Liver (tissue), 9 donors: ENCODE data around the gene EMP2. TPM values are rescaled to one million over a fixed set of nuclear protein-coding genes. Genes with fewer than 3 reads are reported as not detected.
A peak's percentile ranks its signal among the peaks of the same experiment; 100 is the strongest.

Source experiments
- DNase-seq: peaks from one replicate; pipeline ENCODE4 v3.0.0-alpha.2; 2017; ENCODE audit warnings: low spot score
- H3K27ac ChIP-seq, 2 donors: one replicate each; pipeline ENCODE4 v1.7.0; 2013; ENCODE audit warnings: inconsistent platforms in 2 of 2, low read length in 2 of 2, control low read depth in 1 of 2, low read depth in 1 of 2, mild to moderate bottlenecking in 1 of 2
- H3K27me3 ChIP-seq, 4 donors: one replicate each; pipeline versions ENCODE4 v1.6.1 to v1.7.0; 2013; ENCODE audit warnings: low read length in 3 of 4, inconsistent platforms in 1 of 4, mild to moderate bottlenecking in 1 of 4, moderate library complexity in 1 of 4; ENCODE audit not compliant: control insufficient read depth in 4 of 4, insufficient read depth in 4 of 4
- H3K36me3 ChIP-seq, 4 donors: one replicate each; pipeline versions ENCODE4 v1.6.1 to v1.7.0; 2013; ENCODE audit warnings: low read length in 3 of 4, mild to moderate bottlenecking in 3 of 4, low read depth in 1 of 4, moderate library complexity in 1 of 4; ENCODE audit not compliant: control insufficient read depth in 4 of 4, insufficient read depth in 3 of 4
- H3K4me1 ChIP-seq, 4 donors: one replicate each; pipeline versions ENCODE4 v1.6.1 to v1.7.0; 2013; ENCODE audit warnings: low read length in 3 of 4, mild to moderate bottlenecking in 3 of 4, moderate library complexity in 1 of 4; ENCODE audit not compliant: control insufficient read depth in 4 of 4, insufficient read depth in 4 of 4
- H3K4me3 ChIP-seq, 3 donors: one replicate each; pipeline versions ENCODE4 v1.6.1 to v1.7.0; 2013; ENCODE audit warnings: low read length in 3 of 3, control low read depth in 1 of 3, low read depth in 1 of 3, mild to moderate bottlenecking in 1 of 3
- H3K9ac ChIP-seq, 2 donors: one replicate each; pipeline ENCODE4 v1.7.0; 2013; ENCODE audit warnings: low read length in 2 of 2, mild to moderate bottlenecking in 2 of 2, moderate library complexity in 2 of 2, control low read depth in 1 of 2, low read depth in 1 of 2
- H3K9me3 ChIP-seq, 4 donors: one replicate each; pipeline versions ENCODE4 v1.6.1 to v1.7.0; 2013; ENCODE audit warnings: low read length in 3 of 4; ENCODE audit not compliant: control insufficient read depth in 4 of 4
- EGR1 ChIP-seq, 2 donors: IDR thresholded peaks; 2 replicates each; pipeline ENCODE4 v1.6.1; 2016 to 2018; ENCODE audit warnings: antibody characterized with exemption in 2 of 2, low read depth in 2 of 2
- FOXA1 ChIP-seq: IDR thresholded peaks from 2 replicates; pipeline ENCODE4 v1.6.1; 2016; ENCODE audit warnings: antibody characterized with exemption
- FOXA2 ChIP-seq: IDR thresholded peaks from 2 replicates; pipeline ENCODE4 v1.6.1; 2016; ENCODE audit warnings: antibody characterized with exemption
- GABPA ChIP-seq, 2 donors: IDR thresholded peaks in 1 of 2; conservative IDR thresholded peaks in 1 of 2; 2 replicates each; pipeline ENCODE4 v1.6.1; 2016; ENCODE audit warnings: antibody characterized with exemption in 2 of 2, mild to moderate bottlenecking in 1 of 2, moderate library complexity in 1 of 2
- HNF4A ChIP-seq, 2 donors: conservative IDR thresholded peaks; 2 replicates each; pipeline ENCODE4 v1.6.1; 2016; ENCODE audit warnings: antibody characterized with exemption in 2 of 2, mild to moderate bottlenecking in 2 of 2
- HNF4G ChIP-seq: IDR thresholded peaks from 2 replicates; pipeline ENCODE4 v1.6.1; 2016; ENCODE audit warnings: antibody characterized with exemption
- JUND ChIP-seq, 2 donors: IDR thresholded peaks; 2 replicates each; pipeline ENCODE4 v1.6.1; 2016; ENCODE audit warnings: antibody characterized with exemption in 2 of 2
- NR2F2 ChIP-seq: IDR thresholded peaks from 2 replicates; pipeline ENCODE4 v1.6.1; 2016; ENCODE audit warnings: antibody characterized with exemption
- RAD21 ChIP-seq, 2 donors: IDR thresholded peaks; 2 replicates each; pipeline ENCODE4 v1.6.1; 2016; ENCODE audit warnings: antibody characterized with exemption in 2 of 2, mild to moderate bottlenecking in 2 of 2
- RXRA ChIP-seq, 2 donors: IDR thresholded peaks; 2 replicates each; pipeline ENCODE4 v1.6.1; 2017 to 2018; ENCODE audit warnings: antibody characterized with exemption in 2 of 2, mild to moderate bottlenecking in 1 of 2
- SP1 ChIP-seq: IDR thresholded peaks from 2 replicates; pipeline ENCODE4 v1.6.1; 2018; ENCODE audit warnings: antibody characterized with exemption, mild to moderate bottlenecking
- TAF1 ChIP-seq: conservative IDR thresholded peaks from 2 replicates; pipeline ENCODE4 v1.6.1; 2016; ENCODE audit warnings: antibody characterized with exemption, mild to moderate bottlenecking
- YY1 ChIP-seq: IDR thresholded peaks from 2 replicates; pipeline ENCODE4 v1.6.1; 2016; ENCODE audit warnings: antibody characterized with exemption, mild to moderate bottlenecking
- WGBS: extraction: QIAGEN DNeasy Blood & Tissue Kit; methylation state at CpG from one replicate; pipeline ENCODE4 v1.1.7; 2013; 5-methylcytosine and 5-hydroxymethylcytosine counted together
- polyA plus RNA-seq, 2 donors: library from polyadenylated mRNA; stranded (reverse) in 1 of 2; unstranded in 1 of 2; fragments of 200-250 nt in 1 of 2; fragments of >200 nt in 1 of 2; fragmentation: Nextera tagmentation in 1 of 2; extraction: Ambion mirVana in 1 of 2; gene quantifications; one replicate each; pipeline versions ENCODE4 v1.2.1 to v1.2.3, GENCODE V29; 2013 to 2015
- total RNA-seq, 2 donors: library from RNA; depleted of rRNA; stranded (reverse); fragments of >200 nt; gene quantifications; one replicate each; pipeline ENCODE4 v1.2.3, GENCODE V29; 2014
- TF ChIP-seq, protein P1 (sequence below): IDR thresholded peaks from 2 replicates; pipeline ENCODE4 v1.6.1; 2016; ENCODE audit warnings: antibody characterized with exemption
- TF ChIP-seq, protein P2 (sequence below): fragments of 150-350 bp; IDR thresholded peaks from 2 replicates; pipeline ENCODE4 v1.5.1; 2017; ENCODE audit warnings: improper control_type of control experiment, low read depth, low read length; ENCODE audit not compliant: missing input control
- TF ChIP-seq, protein P3 (sequence below): IDR thresholded peaks from 2 replicates; pipeline ENCODE4 v1.6.1; 2016; ENCODE audit warnings: antibody characterized with exemption, mild to moderate bottlenecking
- TF ChIP-seq, protein P4 (sequence below): IDR thresholded peaks from 2 replicates; pipeline ENCODE4 v1.6.1; 2016; ENCODE audit warnings: antibody characterized with exemption
- TF ChIP-seq, protein P5 (sequence below): IDR thresholded peaks from 2 replicates; pipeline ENCODE4 v1.6.1; 2016; ENCODE audit warnings: antibody characterized with exemption
- donor health status: healthy.
- donor health status: healthy.
- donor health status: healthy.
- donor health status: healthy.
- donor health status: healthy.

Gene EMP2
- total and polyA plus RNA-seq, 4 donors = 6.2 to 138 (median 66.7) TPM

DNA sequence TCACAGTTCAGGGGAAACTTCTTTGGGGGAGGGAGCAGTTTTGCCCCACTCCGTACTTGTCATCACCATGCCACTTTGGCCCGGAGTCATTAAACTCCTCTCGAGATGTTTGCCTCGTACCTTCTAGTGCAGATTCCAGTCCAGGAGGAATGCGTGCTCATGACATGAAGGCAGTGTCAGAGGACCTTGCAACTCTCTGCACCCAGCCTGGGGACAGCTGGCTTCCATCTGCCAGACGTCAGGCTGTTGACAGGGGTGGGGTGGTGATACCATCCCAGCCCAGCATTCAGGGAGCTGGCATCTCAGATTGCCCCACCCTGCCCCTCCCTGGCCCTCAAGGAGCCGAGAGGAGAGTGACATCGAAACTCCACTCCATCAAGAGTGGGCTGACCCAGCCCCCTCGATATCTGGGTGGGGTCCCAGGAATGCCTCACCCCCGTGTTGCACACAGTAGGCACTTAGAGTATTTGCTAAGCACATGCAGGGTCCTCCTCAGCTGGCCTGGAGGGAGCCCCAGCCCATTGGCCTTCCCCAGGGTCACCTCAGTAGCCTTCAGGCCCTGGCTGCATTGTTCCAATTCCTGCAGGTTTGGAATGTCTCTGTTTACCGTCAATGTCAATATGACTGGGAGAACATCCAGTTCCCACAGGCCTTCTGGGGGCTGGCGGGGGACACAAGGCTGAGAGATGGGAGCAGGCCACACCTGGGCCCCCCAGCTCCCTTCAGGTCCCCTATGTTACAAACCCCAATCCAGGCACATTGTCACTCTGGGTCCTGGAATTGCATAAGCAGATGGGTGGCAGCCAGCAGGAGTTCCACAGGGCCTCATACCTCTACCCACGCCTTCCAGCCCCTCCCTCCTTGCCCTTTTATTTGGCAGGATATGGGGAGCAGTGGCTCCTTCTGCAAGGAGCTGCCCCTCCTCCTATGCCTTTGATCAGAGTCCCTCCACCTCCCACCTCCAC, 21.3 kb upstream of the EMP2 start:
- TF ChIP-seq HNF4A (conservative IDR thresholded peaks at IDR 0.05) (no peak), FOXA2 (peak; percentile 66), EGR1 (IDR thresholded peaks at IDR 0.05; ENCODE audit: low read depth in 2 of 2) (peak in 1 of 2 donors; percentile 20), GABPA (IDR thresholded peaks at IDR 0.05 in 1 of 2, conservative IDR thresholded peaks at IDR 0.05 in 1 of 2) (no peak), RAD21 (IDR thresholded peaks at IDR 0.05) (no peak), FOXA1 (peak; percentile 31), JUND (IDR thresholded peaks at IDR 0.05) (no peak), RXRA (IDR thresholded peaks at IDR 0.05) (peak; percentile 3 to 31), NR2F2 (no peak), YY1 (no peak), TAF1 (no peak), SP1 (peak; percentile 69), HNF4G (no peak)
- TF ChIP-seq, protein P1, sequence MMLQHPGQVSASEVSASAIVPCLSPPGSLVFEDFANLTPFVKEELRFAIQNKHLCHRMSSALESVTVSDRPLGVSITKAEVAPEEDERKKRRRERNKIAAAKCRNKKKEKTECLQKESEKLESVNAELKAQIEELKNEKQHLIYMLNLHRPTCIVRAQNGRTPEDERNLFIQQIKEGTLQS = no peak
- TF ChIP-seq, protein P2, sequence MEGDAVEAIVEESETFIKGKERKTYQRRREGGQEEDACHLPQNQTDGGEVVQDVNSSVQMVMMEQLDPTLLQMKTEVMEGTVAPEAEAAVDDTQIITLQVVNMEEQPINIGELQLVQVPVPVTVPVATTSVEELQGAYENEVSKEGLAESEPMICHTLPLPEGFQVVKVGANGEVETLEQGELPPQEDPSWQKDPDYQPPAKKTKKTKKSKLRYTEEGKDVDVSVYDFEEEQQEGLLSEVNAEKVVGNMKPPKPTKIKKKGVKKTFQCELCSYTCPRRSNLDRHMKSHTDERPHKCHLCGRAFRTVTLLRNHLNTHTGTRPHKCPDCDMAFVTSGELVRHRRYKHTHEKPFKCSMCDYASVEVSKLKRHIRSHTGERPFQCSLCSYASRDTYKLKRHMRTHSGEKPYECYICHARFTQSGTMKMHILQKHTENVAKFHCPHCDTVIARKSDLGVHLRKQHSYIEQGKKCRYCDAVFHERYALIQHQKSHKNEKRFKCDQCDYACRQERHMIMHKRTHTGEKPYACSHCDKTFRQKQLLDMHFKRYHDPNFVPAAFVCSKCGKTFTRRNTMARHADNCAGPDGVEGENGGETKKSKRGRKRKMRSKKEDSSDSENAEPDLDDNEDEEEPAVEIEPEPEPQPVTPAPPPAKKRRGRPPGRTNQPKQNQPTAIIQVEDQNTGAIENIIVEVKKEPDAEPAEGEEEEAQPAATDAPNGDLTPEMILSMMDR = no peak
- TF ChIP-seq, protein P3, sequence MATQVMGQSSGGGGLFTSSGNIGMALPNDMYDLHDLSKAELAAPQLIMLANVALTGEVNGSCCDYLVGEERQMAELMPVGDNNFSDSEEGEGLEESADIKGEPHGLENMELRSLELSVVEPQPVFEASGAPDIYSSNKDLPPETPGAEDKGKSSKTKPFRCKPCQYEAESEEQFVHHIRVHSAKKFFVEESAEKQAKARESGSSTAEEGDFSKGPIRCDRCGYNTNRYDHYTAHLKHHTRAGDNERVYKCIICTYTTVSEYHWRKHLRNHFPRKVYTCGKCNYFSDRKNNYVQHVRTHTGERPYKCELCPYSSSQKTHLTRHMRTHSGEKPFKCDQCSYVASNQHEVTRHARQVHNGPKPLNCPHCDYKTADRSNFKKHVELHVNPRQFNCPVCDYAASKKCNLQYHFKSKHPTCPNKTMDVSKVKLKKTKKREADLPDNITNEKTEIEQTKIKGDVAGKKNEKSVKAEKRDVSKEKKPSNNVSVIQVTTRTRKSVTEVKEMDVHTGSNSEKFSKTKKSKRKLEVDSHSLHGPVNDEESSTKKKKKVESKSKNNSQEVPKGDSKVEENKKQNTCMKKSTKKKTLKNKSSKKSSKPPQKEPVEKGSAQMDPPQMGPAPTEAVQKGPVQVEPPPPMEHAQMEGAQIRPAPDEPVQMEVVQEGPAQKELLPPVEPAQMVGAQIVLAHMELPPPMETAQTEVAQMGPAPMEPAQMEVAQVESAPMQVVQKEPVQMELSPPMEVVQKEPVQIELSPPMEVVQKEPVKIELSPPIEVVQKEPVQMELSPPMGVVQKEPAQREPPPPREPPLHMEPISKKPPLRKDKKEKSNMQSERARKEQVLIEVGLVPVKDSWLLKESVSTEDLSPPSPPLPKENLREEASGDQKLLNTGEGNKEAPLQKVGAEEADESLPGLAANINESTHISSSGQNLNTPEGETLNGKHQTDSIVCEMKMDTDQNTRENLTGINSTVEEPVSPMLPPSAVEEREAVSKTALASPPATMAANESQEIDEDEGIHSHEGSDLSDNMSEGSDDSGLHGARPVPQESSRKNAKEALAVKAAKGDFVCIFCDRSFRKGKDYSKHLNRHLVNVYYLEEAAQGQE = no peak
- TF ChIP-seq, protein P4, sequence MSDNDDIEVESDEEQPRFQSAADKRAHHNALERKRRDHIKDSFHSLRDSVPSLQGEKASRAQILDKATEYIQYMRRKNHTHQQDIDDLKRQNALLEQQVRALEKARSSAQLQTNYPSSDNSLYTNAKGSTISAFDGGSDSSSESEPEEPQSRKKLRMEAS = no peak
- TF ChIP-seq, protein P5, sequence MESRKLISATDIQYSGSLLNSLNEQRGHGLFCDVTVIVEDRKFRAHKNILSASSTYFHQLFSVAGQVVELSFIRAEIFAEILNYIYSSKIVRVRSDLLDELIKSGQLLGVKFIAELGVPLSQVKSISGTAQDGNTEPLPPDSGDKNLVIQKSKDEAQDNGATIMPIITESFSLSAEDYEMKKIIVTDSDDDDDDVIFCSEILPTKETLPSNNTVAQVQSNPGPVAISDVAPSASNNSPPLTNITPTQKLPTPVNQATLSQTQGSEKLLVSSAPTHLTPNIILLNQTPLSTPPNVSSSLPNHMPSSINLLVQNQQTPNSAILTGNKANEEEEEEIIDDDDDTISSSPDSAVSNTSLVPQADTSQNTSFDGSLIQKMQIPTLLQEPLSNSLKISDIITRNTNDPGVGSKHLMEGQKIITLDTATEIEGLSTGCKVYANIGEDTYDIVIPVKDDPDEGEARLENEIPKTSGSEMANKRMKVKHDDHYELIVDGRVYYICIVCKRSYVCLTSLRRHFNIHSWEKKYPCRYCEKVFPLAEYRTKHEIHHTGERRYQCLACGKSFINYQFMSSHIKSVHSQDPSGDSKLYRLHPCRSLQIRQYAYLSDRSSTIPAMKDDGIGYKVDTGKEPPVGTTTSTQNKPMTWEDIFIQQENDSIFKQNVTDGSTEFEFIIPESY = no peak
- Histone ChIP-seq H3K27me3 (no peaks in the 10 kb centered on the region), H3K27ac (no peak overlapping the region), H3K4me1 (peaks cover 0 to 3% (median 0%) of the 10 kb centered on the region in 4 donors), H3K9me3 (no peaks in the 10 kb centered on the region), H3K9ac (no peak overlapping the region), H3K36me3 (no peaks in the 10 kb centered on the region), H3K4me3 (no peak overlapping the region)
- WGBS = 61% methylated on average over 13 of the region's 13 CpGs
- no peak for DNase-seq
